Fibroblast of the aortic adventitia (primary cell): ENCODE results near the gene DUSP7. TPM values are rescaled to one million over a fixed set of nuclear protein-coding genes. Genes with fewer than 3 reads are reported as not detected.
"Not testable (repeated sequence)": the region's sequence is repeated elsewhere in the genome, so short reads cannot be mapped to it uniquely, and the experiment has no call there.

Experiments used
- DNase-seq: peaks from one replicate; pipeline ENCODE4 v3.0.0-alpha.2; 2010; ENCODE audit warnings: low read depth
- H3K4me3 ChIP-seq: 2 replicates; pipeline ENCODE4 v1.5.1; 2011; ENCODE audit warnings: low read depth, mild to moderate bottlenecking, control low read depth, low read length, moderate library complexity
- CTCF ChIP-seq: IDR thresholded peaks from 2 replicates; pipeline ENCODE4 v1.5.1; 2011; ENCODE audit warnings: mild to moderate bottlenecking, low read length, control low read depth, inconsistent platforms; ENCODE audit not compliant: insufficient read depth
- total RNA-seq: library from RNA; depleted of rRNA; stranded (reverse); fragments of >200 nt; gene quantifications from 2 replicates; pipeline ENCODE4 v1.2.3, GENCODE V29; 2012; ENCODE audit warnings: low replicate concordance

Gene DUSP7
- total RNA-seq, 1 donor, result 12.8 TPM

- H3K4me3 ChIP-seq, result no peak overlapping the region
- DNase-seq, result no peak
- no peak for TF ChIP-seq CTCF
Measured at GRCh38 chr3:52034212-52034611, 22.2 kb downstream of the DUSP7 start.

- H3K4me3 ChIP-seq, DNase-seq: not testable (repeated sequence)
Measured at GRCh38 chr3:52033748-52034147, 22.6 kb downstream of the DUSP7 start.

- H3K4me3 ChIP-seq, result no peak overlapping the region
- DNase-seq, result no peak
- no peak for TF ChIP-seq CTCF
Measured at GRCh38 chr3:52032702-52033408, 23.5 kb downstream of the DUSP7 start.

- TF ChIP-seq CTCF, result no peak
- no peak overlapping the region for H3K4me3 ChIP-seq
- DNase-seq, result no peak
Measured at GRCh38 chr3:52031896-52032295, 24.5 kb downstream of the DUSP7 start.

- DNase-seq, result no peak
- no peak overlapping the region for H3K4me3 ChIP-seq
- TF ChIP-seq CTCF, result no peak
Measured at GRCh38 chr3:52030714-52031310, 25.6 kb downstream of the DUSP7 start.

GRCh38 chr3:52029535-52029934 lies 26.8 kb downstream of the DUSP7 start:
- DNase-seq, result no peak
- no peak for TF ChIP-seq CTCF
- no peak overlapping the region for H3K4me3 ChIP-seq

- no peak overlapping the region for H3K4me3 ChIP-seq
- no peak for DNase-seq
- TF ChIP-seq CTCF, result no peak
Measured at GRCh38 chr3:52029053-52029452, 27.3 kb downstream of the DUSP7 start.
